HEK293T (cell line): Measurements from ENCODE around the gene ZNF91.

Source experiments
- BHLHE40 ChIP-seq: fragments of 450-650 bp; IDR thresholded peaks from 2 replicates; pipeline ENCODE4 v1.6.1; 2016; ENCODE audit warnings: mild to moderate bottlenecking, moderate library complexity, borderline replicate concordance
- CTBP1 ChIP-seq: fragments of 450-650 bp; IDR thresholded peaks from 2 replicates; pipeline ENCODE4 v1.6.1; 2016; ENCODE audit warnings: borderline replicate concordance
- ELF4 ChIP-seq: fragments of 450-650 bp; IDR thresholded peaks from 2 replicates; pipeline ENCODE4 v1.6.1; 2017; ENCODE audit warnings: antibody characterized with exemption
- FOXA1 ChIP-seq: fragments of 450-650 bp; IDR thresholded peaks from 2 replicates; pipeline ENCODE4 v1.6.1; 2016; ENCODE audit warnings: mild to moderate bottlenecking
- FOXK2 ChIP-seq: fragments of 450-650 bp; IDR thresholded peaks from 2 replicates; pipeline ENCODE4 v1.6.1; 2016; ENCODE audit warnings: mild to moderate bottlenecking
- FOXM1 ChIP-seq: fragments of 450-650 bp; IDR thresholded peaks from 2 replicates; pipeline ENCODE4 v1.6.1; 2017; ENCODE audit warnings: mild to moderate bottlenecking, borderline replicate concordance
- LEF1 ChIP-seq: fragments of 450-650 bp; IDR thresholded peaks from 2 replicates; pipeline ENCODE4 v1.6.1; 2017; ENCODE audit warnings: mild to moderate bottlenecking, borderline replicate concordance
- SP1 ChIP-seq: fragments of 450-650 bp; IDR thresholded peaks from 2 replicates; pipeline ENCODE4 v1.6.1; 2017
- SUZ12 ChIP-seq: fragments of 450-650 bp; IDR thresholded peaks from 2 replicates; pipeline ENCODE4 v1.6.1; 2016; ENCODE audit warnings: mild to moderate bottlenecking
- TARDBP ChIP-seq: fragments of 450-650 bp; IDR thresholded peaks from 2 replicates; pipeline ENCODE4 v1.6.1; 2016
- ZNF384 ChIP-seq: fragments of 450-650 bp; IDR thresholded peaks from 2 replicates; pipeline ENCODE4 v1.6.1; 2016

GRCh38 chr19:23439623-23440022 lies 44.4 kb upstream of the ZNF91 start:
- TF ChIP-seq SUZ12 (no peak), CTBP1 (no peak), SP1 (no peak), FOXM1 (no peak), FOXA1 (no peak), LEF1 (no peak), ELF4 (no peak), BHLHE40 (no peak), TARDBP (no peak), FOXK2 (no peak), ZNF384 (no peak)
